Neutrophil (primary cell): Measurements from ENCODE around the gene KY.
A peak's percentile ranks its signal among the peaks of the same experiment; 100 is the strongest.
"Not testable (repeated sequence)": the region's sequence is repeated elsewhere in the genome, so short reads cannot be mapped to it uniquely, and the experiment has no call there.

Source experiments
- H3K27ac ChIP-seq: fragments of 200-600 bp; sonication (generic); 2 replicates; pipeline ENCODE4 v1.5.1; 2016; ENCODE audit warnings: mild to moderate bottlenecking, moderate library complexity
- H3K27me3 ChIP-seq: fragments of 200-600 bp; sonication (generic); 2 replicates; pipeline ENCODE4 v1.6.0; 2016; ENCODE audit warnings: mild to moderate bottlenecking
- H3K36me3 ChIP-seq: fragments of 200-600 bp; sonication (generic); 2 replicates; pipeline ENCODE4 v1.5.1; 2017
- H3K4me1 ChIP-seq, 2 experiments: fragments of 200-600 bp in 1 of 2; sonication (generic) in 1 of 2; 1 replicate in 1 of 2; 2 replicates in 1 of 2; pipeline versions ENCODE4 v1.5.1 to v1.6.1; 2013 to 2016; ENCODE audit warnings: low read depth in 1 of 2, low read length in 1 of 2, mild to moderate bottlenecking in 1 of 2, moderate library complexity in 1 of 2; ENCODE audit not compliant: control insufficient read depth in 1 of 2, insufficient read depth in 1 of 2
- H3K4me3 ChIP-seq, 2 experiments: fragments of 200-600 bp in 1 of 2; sonication (generic) in 1 of 2; 1 replicate in 1 of 2; 2 replicates in 1 of 2; pipeline ENCODE4 v1.5.1; 2013 to 2016; ENCODE audit warnings: low read depth in 1 of 2, low read length in 1 of 2, mild to moderate bottlenecking in 1 of 2, moderate library complexity in 1 of 2
- H3K9me3 ChIP-seq: fragments of 200-600 bp; sonication (generic); 2 replicates; pipeline ENCODE4 v1.5.1; 2016
- TF ChIP-seq, protein P1 (sequence below): fragments of 200-600 bp; sonication (generic); IDR thresholded peaks from 2 replicates; pipeline ENCODE4 v1.5.1; 2016; ENCODE audit warnings: antibody characterized with exemption

The KY gene

DNA sequence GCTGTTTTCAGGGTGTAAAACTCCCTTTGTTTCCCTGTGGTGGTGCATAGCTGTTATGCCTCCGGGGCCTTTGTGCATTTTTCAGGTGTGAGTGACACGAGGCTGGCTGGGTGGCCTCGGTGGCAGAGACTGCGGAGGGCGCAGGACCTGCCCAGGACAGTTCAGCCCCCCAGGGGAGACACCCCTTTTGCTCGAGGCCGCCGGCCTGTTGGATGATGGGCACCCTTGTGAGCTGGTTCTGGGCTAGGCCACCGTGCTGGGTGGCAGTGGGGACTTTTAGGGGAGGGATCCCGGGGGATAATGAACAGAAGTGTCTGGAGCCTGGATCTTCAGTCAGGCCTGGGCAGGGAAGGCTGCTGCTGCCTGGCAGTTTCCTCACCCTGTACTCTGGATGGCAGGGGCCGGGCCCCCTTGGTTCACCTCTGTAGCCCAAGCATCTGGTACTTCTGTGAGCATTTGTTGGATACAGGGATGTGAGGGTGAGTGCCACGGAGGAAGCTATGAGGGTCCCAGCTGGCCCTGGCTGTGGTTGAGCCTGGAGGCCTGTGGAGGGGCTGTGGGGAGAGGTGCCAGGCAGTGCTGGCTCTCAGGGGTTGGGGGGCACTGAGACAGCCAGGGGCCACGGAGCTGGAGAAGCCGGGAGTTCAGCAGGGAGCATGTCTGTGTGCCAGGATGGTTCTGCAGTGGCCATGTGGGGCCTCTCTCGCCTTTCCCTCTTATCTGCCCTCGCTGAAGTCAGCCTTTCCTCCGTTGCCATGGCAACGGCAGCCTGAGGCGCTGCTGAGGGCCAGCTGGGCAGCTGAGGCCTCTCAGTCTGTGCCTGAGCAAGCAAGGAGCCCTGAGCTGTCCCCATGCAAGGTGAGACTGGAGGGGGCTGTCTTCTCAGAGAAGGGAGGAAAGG, 49.0 kb downstream of the KY start:
- peaks cover 62% of the 10 kb centered on the region for H3K36me3 ChIP-seq
- H3K9me3 ChIP-seq: no peaks in the 10 kb centered on the region
- TF ChIP-seq, protein P1, sequence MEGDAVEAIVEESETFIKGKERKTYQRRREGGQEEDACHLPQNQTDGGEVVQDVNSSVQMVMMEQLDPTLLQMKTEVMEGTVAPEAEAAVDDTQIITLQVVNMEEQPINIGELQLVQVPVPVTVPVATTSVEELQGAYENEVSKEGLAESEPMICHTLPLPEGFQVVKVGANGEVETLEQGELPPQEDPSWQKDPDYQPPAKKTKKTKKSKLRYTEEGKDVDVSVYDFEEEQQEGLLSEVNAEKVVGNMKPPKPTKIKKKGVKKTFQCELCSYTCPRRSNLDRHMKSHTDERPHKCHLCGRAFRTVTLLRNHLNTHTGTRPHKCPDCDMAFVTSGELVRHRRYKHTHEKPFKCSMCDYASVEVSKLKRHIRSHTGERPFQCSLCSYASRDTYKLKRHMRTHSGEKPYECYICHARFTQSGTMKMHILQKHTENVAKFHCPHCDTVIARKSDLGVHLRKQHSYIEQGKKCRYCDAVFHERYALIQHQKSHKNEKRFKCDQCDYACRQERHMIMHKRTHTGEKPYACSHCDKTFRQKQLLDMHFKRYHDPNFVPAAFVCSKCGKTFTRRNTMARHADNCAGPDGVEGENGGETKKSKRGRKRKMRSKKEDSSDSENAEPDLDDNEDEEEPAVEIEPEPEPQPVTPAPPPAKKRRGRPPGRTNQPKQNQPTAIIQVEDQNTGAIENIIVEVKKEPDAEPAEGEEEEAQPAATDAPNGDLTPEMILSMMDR: no peak
- H3K4me3 ChIP-seq: peak overlapping the region in 1 of 2 experiments; percentile 63
- H3K4me1 ChIP-seq: peaks cover 92 to 93% of the 10 kb centered on the region in 2 experiments
- peak overlapping the region; percentile 99 for H3K27ac ChIP-seq
- no peaks in the 10 kb centered on the region for H3K27me3 ChIP-seq

GRCh38 chr3:134600685-134601463, 49.9 kb downstream of the KY start:
- Histone ChIP-seq H3K36me3 (peaks cover 62% of the 10 kb centered on the region), H3K27ac (peak overlapping the region; percentile 99), H3K4me1 (peaks cover 92 to 93% of the 10 kb centered on the region in 2 experiments), H3K27me3 (no peaks in the 10 kb centered on the region), H3K9me3 (no peaks in the 10 kb centered on the region), H3K4me3 (peak overlapping the region; percentile 63 to 65)
- TF ChIP-seq, protein P1: peak; percentile 99

DNA sequence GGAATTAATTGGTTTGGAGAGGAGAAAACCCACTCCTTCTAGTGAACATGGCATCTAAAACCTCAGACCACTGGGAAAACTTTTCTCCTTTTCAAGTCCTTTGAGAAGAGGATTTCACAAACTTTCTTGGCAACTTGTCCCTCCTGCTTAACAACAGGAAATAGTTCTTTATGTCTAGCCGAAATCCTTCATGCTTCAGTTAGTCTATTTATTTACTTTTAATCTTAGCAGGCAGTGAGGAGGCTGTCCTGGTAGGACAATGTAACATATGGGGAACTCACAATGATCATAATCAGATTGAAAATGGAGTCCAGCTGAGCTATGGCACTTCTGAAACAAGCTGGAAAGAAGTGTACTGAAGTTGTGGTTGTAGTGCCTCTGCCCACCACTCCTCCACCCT, 50.6 kb downstream of the KY start:
- TF ChIP-seq, protein P1: no peak
- peak overlapping the region; percentile 99 for H3K27ac ChIP-seq
- no peaks in the 10 kb centered on the region for H3K27me3 ChIP-seq
- peak overlapping the region; percentile 63 to 65 for H3K4me3 ChIP-seq
- peaks cover 62% of the 10 kb centered on the region for H3K36me3 ChIP-seq
- peaks cover 92 to 93% of the 10 kb centered on the region in 2 experiments for H3K4me1 ChIP-seq
- no peaks in the 10 kb centered on the region for H3K9me3 ChIP-seq

GRCh38 chr3:134598763-134599545, 51.9 kb downstream of the KY start:
- H3K27ac ChIP-seq: peak overlapping the region; percentile 99
- H3K4me3 ChIP-seq: peak overlapping the region; percentile 63 to 65
- TF ChIP-seq, protein P1: peak; percentile 63
- H3K4me1 ChIP-seq: peaks cover 92 to 93% of the 10 kb centered on the region in 2 experiments
- no peaks in the 10 kb centered on the region for H3K9me3 ChIP-seq
- no peaks in the 10 kb centered on the region for H3K27me3 ChIP-seq
- H3K36me3 ChIP-seq: peaks cover 50% of the 10 kb centered on the region

- TF ChIP-seq, protein P1: peak; percentile 12
- Histone ChIP-seq H3K4me3 (peak overlapping the region; percentile 63 to 65), H3K36me3 (peaks cover 36% of the 10 kb centered on the region), H3K9me3 (no peaks in the 10 kb centered on the region), H3K4me1 (peaks cover 92 to 93% of the 10 kb centered on the region in 2 experiments), H3K27me3 (no peaks in the 10 kb centered on the region), H3K27ac (peak overlapping the region; percentile 99)
Observed at GRCh38 chr3:134597390-134597970, 53.3 kb downstream of the KY start.

GRCh38 chr3:134594986-134595385, 55.8 kb downstream of the KY start:
- H3K36me3 ChIP-seq: peaks cover 11% of the 10 kb centered on the region

More at GRCh38 chr3:134594986-134595385, 55.8 kb downstream of the KY start:
- H3K9me3 ChIP-seq, H3K27me3 ChIP-seq: not testable (repeated sequence)
- Histone ChIP-seq H3K27ac (peak overlapping the region; percentile 99), H3K4me1 (peaks cover 92 to 98% of the 10 kb centered on the region in 2 experiments), H3K4me3 (peak overlapping the region; percentile 58 to 63)
